K562 (cell line): ENCODE data around the gene PLD6.

Experiments
- EZH2 ChIP-seq: IDR thresholded peaks from 2 replicates; pipeline ENCODE4 v1.6.1; 2012; ENCODE audit warnings: low read depth, mild to moderate bottlenecking, inconsistent platforms, low read length, borderline replicate concordance
- RB1 ChIP-seq: fragments of 450-650 bp; IDR thresholded peaks from 2 replicates; pipeline ENCODE4 v1.6.1; 2017; ENCODE audit warnings: low read depth, mild to moderate bottlenecking

DNA sequence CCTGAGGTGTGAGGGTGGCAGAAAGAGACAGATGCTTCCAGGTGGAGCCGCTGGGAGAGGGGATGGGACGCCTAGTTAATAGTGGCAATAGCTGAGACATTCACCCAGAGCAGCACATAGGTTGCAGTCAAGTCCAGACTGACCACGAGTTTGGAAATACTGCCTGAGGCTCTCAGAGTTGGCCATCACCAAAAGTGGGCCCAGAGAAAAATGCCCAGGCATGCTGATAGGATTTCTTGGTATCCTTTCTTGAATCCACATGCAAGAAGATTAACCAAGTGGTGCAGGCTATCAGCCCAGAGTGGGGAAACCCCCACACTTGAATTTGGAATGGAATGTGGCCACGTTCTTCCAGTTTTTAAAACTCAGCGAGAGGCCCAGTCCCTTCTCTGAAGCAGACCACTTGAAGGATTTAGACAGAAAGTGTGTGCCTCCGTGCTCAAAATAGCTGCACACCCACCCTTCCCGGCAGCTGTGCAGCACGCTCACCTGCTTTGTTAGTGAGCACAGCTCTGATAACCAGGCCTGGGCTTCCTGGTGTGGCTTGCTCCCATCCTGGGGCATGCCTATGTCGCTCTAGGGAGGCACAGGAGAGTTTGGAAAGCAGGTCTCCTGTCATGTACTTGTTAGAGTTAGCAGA lies 35.7 kb downstream of the PLD6 start:
- TF ChIP-seq EZH2 = no peak
- TF ChIP-seq RB1 = no peak
